Umbilical cord (tissue), 2 donors: ENCODE measurements around the gene POLR1G. TPM values are rescaled to one million over a fixed set of nuclear protein-coding genes. Genes with fewer than 3 reads are reported as not detected.
A peak's percentile ranks its signal among the peaks of the same experiment; 100 is the strongest.

ENCODE experiments used
- DNase-seq: peaks from one replicate; pipeline ENCODE4 v3.0.0-alpha.2; 2015; ENCODE audit warnings: low spot score
- total RNA-seq: library from RNA; depleted of rRNA; stranded (reverse); fragments of >200 nt; gene quantifications from one replicate; pipeline ENCODE4 v1.2.3, GENCODE V29; 2014; ENCODE audit warnings: low replicate concordance; ENCODE audit not compliant: insufficient read depth

Gene POLR1G
- total RNA-seq, 1 donor from 2014 or later: 8.7 TPM

DNA sequence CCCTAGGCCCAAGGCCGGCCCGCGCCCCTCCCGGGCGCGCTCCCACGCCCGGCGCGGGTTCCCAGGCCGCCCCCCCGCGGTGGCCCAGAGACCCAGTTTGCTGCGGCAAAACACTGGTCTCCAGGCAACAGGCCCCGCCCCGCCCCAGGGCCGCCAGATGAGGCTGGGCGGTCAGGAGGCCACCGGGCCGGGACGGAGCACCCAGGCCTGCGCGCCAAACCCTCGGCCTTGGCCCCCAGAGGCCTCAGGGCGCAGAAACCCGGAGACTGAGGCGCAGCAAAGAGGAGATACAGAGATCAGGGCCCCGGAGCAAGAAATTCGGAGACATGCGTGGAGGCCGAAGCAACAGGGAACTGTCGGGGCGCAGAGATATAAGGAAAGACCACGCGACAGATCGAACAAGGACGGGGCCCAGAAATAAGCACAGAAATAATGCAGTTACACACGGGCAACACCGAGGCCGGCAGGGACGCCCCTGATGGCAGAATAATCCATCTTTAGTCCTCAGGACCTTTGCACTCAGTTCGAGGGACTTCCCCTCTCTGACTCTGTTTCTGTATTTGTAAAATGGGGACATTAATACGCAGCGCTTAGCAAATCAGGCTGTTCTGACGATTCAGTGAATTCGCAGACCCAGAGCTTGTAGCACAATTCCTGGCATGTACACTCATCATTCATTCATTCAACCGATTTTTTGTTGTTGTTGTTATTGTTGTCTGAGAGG, 38.0 kb downstream of the POLR1G start:
- peak; percentile 92 for DNase-seq

DNA sequence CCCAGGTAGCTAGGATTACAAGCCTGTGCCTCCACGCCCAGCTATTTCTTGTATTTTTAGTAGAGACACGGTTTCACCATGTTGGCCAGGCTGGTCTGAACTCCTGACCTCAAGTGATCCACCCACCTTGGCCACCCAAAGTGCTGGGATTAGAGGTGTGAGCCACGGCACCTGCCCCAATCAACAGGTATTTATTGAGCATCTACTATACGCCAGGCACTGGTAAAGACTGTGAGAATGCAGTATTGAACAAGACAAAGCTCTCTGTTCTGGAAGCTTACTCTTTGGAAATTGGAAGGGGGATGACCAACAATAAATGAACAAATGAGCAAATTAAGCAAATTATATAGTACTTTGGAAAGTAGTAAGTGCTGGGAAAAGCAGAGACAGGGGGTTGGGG, 38.7 kb downstream of the POLR1G start:
- DNase-seq: no peak

DNA sequence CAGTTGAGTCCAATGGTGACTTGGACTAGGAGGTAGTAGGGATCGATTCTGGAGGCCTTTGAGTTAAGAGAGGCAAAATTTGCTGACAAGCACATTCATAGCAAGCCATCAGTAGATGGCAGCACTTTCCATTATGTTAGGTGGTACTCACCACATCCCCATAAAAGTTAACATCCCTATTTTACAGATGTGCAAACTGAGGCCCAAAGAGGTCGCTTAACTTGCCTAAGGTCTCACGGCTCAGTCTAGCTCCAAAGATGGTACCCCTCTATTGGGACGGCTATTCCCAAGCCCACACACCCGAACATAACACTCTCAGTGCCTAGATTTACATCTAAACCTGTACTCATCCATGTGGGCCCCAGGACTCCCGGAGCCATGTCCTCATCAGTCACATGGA, 39.9 kb downstream of the POLR1G start:
- DNase-seq: no peak

DNA sequence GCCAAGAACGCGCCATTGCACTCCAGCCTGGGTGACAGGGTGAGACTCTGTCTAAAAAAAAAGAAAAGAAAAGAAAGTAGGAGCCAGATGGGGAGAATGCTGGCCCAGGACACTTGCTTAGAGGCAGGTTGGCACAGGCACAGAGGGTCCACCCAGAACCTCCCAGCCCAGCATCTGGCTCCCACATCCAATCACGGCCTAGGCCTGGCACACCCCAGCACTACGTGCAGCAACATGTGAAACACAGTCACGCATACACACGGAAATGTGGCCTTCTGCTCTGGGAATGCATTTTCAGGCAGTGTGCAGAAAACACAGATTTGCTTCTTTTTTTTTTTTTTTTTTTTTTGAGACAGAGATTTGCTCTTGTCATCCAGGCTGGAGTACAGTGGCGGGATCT, 40.5 kb downstream of the POLR1G start:
- DNase-seq: peak; percentile 75

DNA sequence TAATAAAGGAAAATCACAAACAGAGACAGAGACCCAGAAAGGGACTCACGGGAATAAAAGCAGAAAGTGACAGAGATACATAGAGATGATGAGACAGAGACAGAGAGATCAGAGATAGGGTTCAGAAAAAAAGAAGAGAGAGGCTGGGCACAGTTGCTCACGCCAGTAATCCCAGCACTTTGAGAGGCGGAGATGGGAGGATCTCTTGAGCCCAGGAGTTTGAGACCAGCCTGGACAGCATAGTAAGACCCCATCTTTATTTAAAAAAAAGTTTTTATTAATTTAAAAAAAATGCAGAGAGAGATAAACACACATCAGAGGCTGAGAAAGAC, 41.9 kb downstream of the POLR1G start:
- no peak for DNase-seq

DNA sequence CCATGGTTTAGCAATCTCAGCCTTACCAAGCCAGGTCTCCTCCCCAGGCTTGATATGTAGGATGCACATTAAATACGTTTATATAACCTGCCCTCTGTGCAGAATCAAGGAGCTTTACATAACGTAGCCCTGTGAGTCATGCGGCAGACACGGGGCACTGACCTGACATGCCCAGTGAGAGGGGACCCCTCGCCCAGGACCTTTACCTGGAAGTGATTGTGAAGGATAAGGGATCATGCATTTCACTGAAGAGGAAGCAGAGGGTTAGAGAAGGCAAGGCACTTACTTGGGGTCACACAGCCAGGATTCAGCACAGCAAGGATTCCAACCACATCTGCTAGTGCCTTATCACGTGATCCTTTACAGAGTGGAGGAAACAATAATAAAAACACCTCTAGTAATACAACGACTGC, 42.4 kb downstream of the POLR1G start:
- no peak for DNase-seq

DNA sequence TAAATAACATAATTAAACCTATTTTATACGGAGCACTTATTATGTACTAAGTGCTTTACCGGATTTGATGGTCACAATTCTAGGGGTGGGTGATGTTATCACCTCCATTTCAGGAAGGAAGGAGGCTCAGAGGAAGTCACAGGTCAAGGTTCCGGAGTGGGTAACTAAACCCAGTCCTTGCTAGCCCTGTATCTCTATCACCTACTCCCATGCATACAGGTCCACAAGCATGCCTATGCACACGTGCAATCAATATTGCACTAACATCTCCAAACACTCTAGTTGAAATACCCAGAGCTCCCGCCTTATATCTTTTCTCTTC, 43.5 kb downstream of the POLR1G start:
- no peak for DNase-seq

DNA sequence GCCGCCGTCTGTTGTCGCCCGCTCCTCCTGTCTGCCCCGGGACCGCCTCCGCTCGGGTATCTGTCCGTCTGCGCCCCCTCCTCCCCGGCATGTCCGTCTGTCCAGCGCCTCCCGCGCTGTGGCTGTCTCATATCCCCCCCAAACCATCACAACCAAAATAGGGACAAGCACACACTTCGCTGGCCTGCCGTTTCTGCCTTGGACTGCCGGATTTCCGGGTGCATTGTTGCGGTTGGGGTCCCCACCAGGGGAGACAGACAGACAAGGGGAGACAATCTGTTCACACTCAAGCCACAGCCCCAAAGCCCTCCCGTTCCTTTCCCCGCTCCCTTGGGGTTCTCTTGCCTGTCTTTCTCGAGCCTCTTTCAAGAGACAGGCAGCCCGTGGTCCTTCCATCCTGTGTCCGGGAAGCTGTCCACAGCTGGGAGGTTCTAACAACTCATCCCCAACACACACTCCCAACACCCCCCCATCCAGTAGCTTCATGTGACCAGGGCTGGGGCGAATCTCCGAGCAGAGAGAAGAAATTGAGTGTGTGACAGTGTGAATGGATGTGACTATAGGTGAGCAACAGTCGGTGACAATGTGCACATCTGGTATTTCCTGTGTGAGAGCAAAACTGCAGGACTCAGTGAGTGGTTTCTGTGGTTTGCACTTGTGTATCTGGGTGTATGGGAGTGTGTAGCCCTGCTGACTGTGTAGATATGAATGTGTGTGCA, 44.8 kb downstream of the POLR1G start:
- DNase-seq: peak; percentile 70

DNA sequence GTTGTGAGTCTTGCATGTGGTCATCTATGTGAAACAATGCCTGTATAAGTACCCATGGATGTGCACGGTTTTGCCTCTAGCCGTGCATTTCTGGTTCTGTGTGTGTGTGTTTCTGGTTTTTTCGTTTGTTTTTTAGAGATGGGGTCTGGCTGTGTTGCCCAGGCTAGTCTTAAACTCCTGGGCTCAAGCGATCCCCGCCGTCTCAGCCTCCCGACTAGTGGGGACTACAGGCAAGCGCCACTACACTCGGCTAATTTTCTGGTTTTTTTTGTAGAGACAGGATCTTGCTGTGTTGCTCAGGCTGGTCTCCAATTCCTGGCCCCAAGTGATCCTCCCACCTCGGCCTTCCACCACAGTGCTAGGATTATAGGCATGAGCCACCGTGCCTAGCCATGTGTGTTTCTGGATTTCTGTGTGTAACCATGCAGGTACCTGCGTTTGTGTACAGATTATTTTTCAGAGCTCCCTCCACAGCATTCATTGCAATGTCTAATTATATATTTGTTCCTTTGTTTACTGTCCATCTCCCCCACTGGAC, 45.5 kb downstream of the POLR1G start:
- DNase-seq: no peak

DNA sequence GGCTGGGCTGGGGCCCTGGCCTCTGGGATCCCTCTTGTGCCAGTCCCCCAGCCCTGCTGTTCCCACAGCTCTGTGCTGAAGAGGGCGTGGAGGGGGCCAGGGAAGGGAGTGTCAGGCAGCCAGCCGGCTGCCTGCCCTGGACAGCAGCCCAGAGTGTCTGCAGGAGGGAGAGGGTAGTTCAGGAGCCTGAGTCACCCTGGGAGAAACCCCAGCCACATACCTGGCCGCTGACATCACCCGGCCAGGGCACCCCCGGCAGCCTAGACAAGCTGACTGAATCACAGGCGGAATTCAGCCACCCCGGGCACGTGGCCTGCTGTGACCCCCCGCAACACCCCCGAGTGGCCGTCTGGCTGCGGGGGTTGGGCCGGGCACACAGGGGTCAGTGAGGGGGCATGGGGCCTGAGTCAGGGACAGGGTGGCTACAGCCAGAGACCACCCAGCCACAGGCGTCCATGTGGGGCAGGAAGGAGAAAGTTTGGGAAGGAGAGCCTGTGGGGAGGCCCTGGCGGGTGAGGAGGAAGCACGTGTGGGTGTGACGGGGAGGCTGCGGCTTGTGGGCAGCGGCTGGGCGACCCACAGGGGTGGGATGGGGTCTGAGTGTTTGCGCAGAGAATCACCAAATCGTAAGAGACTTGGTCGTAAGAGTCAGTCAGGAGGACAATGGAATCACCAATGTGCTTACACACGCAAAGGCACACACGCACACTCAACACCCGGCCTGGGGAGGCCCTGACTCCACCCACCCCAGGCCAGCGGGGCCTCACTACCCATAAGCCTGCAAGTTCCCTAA, 49.5 kb downstream of the POLR1G start:
- peak; percentile 98 for DNase-seq

DNA sequence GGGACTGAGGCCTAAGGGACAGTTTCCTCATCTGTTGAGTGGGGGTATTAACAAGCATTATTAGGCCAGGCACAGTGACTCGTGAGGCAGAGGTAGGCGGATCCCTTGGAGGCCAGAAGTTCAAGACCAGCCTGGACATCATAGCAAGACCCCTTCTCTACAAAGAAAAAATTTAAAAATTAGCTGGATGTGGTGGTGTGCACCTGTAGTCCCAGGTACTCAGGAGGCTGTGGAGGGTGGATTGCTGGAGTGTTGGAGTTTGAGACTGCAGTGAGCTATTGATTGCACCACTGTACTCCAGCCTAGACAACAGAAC, 50.0 kb downstream of the POLR1G start:
- no peak for DNase-seq

DNA sequence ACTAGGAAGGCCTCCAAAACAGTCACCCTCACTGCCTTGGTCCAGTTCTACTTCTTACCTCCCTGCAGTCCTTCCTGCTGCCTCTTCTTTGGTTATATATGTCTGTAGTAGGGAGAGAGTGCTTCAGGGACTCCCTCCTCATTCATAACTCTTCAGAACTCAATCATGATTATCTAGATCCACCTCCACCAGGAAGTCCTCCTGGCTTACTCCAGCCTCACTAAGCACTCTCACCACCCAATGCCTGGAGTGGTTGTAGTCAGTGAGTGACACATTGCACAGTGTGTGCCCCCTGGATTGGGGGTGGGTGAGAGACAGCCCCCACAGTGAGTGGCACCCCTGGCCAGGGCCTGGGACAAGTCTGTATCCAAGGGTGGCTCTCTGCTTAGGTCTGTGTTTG, 51.3 kb downstream of the POLR1G start:
- DNase-seq: no peak

Other genes with a start within 250 kb of the POLR1G start
- 0.48 TPM for gene NKPD1, start 245.7 kb upstream of the POLR1G start, total RNA-seq
- gene TRAPPC6A, start 228.4 kb upstream of the POLR1G start, total RNA-seq: 12.5 TPM
- 0.72 TPM for gene BLOC1S3, start 227.9 kb upstream of the POLR1G start, total RNA-seq
- not detected for gene EXOC3L2, start 161.2 kb upstream of the POLR1G start, total RNA-seq
- gene MARK4, start 155.4 kb upstream of the POLR1G start, total RNA-seq: 11.3 TPM
- not detected for gene CKM, start 83.8 kb upstream of the POLR1G start, total RNA-seq
- gene KLC3, start 65.9 kb upstream of the POLR1G start, total RNA-seq: 4.3 TPM
- gene ERCC2, start 36.1 kb upstream of the POLR1G start, total RNA-seq: 25.3 TPM
- 9.4 TPM for gene PPP1R13L, start 1.6 kb upstream of the POLR1G start, total RNA-seq
- gene ERCC1, start 17.3 kb downstream of the POLR1G start, total RNA-seq: 66.2 TPM
- gene FOSB, start 61.4 kb downstream of the POLR1G start, total RNA-seq: 357 TPM
- gene RTN2, start 90.4 kb downstream of the POLR1G start, total RNA-seq: 7.5 TPM
- not detected for gene PPM1N, start 91.8 kb downstream of the POLR1G start, total RNA-seq
- gene VASP, start 100.8 kb downstream of the POLR1G start, total RNA-seq: 66.2 TPM
- gene OPA3, start 178.2 kb downstream of the POLR1G start, total RNA-seq: 4.8 TPM
- 0.48 TPM for gene GPR4, start 195.6 kb downstream of the POLR1G start, total RNA-seq
- 4.6 TPM for gene EML2, start 232.8 kb downstream of the POLR1G start, total RNA-seq